ENCODE results near the gene TRAPPC3.

Gene TRAPPC3

GRCh38 chr1:36115200-36115669 is 34.1 kb downstream of the TRAPPC3 start:
- TF ChIP-seq CTCF (IDR thresholded peaks at IDR 0.05; ENCODE audit: low read depth, low read length, missing control alignments) = no peak
- peak; percentile 80 for DNase-seq (ENCODE audit: low read depth)
- H3K4me3 ChIP-seq (ENCODE audit: low read depth, low read length) = no peak overlapping the region
- in situ Hi-C loops (cut with HindIII; ENCODE audit: low sequenced_read_pairs) = no loop called here

GRCh38 chr1:36114371-36114770 is 34.9 kb downstream of the TRAPPC3 start:
- TF ChIP-seq CTCF (IDR thresholded peaks at IDR 0.05; ENCODE audit: low read depth, low read length, missing control alignments) = no peak
- in situ Hi-C loops (cut with HindIII; ENCODE audit: low sequenced_read_pairs) = no loop called here
- H3K4me3 ChIP-seq (ENCODE audit: low read depth, low read length) = no peak overlapping the region
- DNase-seq (ENCODE audit: low read depth) = no peak

GRCh38 chr1:36112823-36113222 is 36.5 kb downstream of the TRAPPC3 start:
- no peak overlapping the region for H3K4me3 ChIP-seq (ENCODE audit: low read depth, low read length)
- in situ Hi-C loops (cut with HindIII; ENCODE audit: low sequenced_read_pairs) = no loop called here
- no peak for DNase-seq (ENCODE audit: low read depth)
- TF ChIP-seq CTCF (IDR thresholded peaks at IDR 0.05; ENCODE audit: low read depth, low read length, missing control alignments) = no peak

GRCh38 chr1:36111151-36111550 is 38.1 kb downstream of the TRAPPC3 start:
- DNase-seq (ENCODE audit: low read depth) = no peak
- no peak overlapping the region for H3K4me3 ChIP-seq (ENCODE audit: low read depth, low read length)
- no peak for TF ChIP-seq CTCF (IDR thresholded peaks at IDR 0.05; ENCODE audit: low read depth, low read length, missing control alignments)
- in situ Hi-C loops (cut with HindIII; ENCODE audit: low sequenced_read_pairs) = no loop called here

GRCh38 chr1:36109041-36109679 is 40.1 kb downstream of the TRAPPC3 start:
- no peak for TF ChIP-seq CTCF (IDR thresholded peaks at IDR 0.05; ENCODE audit: low read depth, low read length, missing control alignments)
- H3K4me3 ChIP-seq (ENCODE audit: low read depth, low read length) = no peak overlapping the region
- in situ Hi-C loops (cut with HindIII; ENCODE audit: low sequenced_read_pairs) = no loop called here
- peak; percentile 66 for DNase-seq (ENCODE audit: low read depth)

- DNase-seq (ENCODE audit: low read depth) = no peak
- no peak for TF ChIP-seq CTCF (IDR thresholded peaks at IDR 0.05; ENCODE audit: low read depth, low read length, missing control alignments)
- in situ Hi-C loops (cut with HindIII; ENCODE audit: low sequenced_read_pairs) = no loop called here
- no peak overlapping the region for H3K4me3 ChIP-seq (ENCODE audit: low read depth, low read length)
These were observed 41.0 kb downstream of the TRAPPC3 start for GRCh38 chr1:36108314-36108713.
